AG08395 (cell line): ENCODE measurements around the gene BLOC1S3.

Experiments used
- DNase-seq: peaks from one replicate; pipeline ENCODE4 v3.0.0; 2012; ENCODE audit warnings: mixed read lengths, low spot score

BLOC1S3 gene

DNA sequence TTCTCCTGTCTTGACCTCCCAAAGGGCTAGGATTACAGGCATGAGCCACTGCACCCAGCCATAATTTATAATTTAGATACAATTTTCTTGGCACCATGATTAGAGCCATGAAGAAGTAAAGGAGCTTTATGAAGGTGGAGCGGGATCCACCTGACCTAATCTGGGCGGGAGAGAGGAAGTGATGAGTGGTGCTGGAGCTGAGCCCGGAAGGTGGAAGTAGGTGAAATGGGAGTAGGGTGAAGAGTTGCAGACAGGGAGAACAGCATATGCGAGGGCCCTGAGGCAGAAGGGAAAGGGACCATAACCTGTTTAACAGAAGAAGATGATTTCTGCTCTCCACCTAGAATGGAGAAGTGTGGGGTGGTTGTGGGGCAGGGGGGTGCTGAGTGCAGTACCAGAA lies 4.2 kb downstream of the BLOC1S3 start:
- DNase-seq, result no peak

DNA sequence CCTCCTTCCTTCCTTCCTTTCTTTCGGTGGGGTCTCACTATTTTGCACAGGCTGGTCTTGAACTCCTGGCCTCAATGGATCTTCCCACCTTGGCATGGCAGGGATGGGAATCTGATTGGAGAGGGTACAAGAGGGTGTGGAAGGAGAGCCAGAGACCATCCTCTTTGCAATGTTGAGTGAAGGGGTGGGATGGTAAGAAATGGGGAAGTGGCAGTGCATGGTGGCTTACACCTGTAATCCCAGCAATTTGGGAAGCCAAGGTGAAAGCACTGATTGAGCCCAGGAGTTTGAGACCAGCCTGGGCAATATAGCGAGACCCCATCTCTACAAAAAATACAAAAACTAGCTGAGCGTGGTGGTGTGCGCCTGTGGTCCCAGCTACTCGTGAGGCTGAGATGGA lies 5.5 kb downstream of the BLOC1S3 start:
- DNase-seq, result no peak

DNA sequence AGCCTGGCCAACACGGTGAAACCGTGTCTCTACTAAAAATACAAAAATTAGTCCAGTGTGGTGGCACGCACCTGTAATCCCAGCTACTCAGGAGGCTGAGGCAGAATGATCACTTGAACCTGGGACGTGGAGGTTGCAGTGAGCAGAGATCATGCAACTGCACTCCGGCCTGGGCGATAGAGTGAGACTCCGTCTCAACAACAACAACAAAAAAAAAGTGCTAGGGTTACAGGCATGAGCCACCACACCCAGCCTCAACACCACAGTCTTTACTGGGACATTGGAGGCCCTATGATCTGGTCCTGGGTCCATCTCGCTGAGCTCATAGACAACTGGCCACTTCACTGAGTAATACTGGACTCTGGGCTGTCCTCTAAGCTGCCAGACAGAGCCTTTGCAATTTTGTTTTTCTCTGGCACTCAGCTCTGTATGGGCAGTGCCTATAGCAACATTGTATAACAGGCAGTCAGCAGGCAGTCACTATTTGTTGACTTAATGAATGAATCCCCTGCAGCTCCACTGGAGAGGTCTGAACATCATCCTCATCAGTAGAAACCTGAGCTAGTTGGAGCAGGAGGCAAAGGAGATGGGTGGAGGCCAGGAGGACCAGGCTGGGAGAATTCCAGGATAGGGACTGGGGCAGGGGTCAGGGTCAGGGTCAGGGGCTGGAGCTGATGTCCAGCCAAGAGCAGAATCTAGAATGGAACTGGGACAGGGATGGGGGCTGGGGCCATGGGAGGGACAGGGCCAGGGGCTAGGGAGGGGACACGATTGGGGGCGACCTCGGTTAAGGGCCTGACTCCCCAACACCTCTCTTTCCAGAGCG lies 8.1 kb downstream of the BLOC1S3 start:
- DNase-seq, result no peak

DNA sequence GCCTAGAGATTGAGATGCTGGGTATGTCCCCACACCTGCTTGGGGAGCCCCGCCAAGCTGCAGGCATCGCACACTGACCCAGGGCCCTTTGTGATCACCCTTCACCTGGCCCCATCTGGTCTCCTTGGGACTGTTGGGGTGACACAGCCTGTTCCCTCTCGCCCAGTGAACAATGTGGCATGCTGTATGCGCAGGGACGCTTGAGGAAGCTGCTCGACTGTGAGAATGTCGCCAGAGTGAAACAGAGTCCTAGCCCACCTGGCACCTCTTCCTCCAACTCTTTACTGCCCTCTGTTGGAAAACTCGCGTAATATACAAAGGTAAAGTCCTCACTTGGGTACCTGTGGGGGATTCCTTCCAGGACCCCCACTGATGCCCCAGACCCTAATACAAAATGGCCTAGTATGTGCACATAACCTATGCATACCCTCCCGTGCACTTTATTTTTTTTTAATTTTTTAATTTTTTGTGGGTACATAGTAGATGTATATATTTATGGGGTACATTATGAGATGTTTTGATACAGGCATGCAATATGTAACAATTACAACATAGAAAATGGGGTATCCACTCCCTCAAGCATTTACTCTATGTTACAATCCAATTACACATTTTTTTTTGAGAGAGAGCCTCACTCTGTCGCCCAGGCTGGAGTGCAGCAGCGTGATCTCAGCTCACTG lies 9.0 kb downstream of the BLOC1S3 start:
- no peak for DNase-seq

GRCh38 chr19:45189971-45190370 lies 11.4 kb downstream of the BLOC1S3 start:
- DNase-seq, result no peak

DNA sequence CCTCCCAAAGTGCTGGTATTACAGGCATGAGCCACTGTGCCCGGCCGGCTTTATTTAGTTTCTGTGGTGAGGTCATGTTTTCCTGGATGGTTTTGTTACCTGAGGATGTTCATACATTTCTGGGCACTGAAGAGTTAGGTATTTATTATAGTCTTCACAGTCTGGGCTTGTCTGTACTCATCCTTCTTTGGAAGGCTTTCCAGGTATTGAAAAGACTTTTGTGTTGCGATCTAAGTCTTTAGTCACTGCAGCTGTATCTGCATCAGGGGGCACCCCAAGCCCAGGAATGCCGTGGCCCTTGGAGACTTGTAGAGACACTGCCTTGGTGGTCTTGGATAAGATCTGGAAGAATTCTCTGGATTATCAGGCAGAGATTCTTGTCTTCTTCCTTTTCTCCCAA lies 12.8 kb downstream of the BLOC1S3 start:
- DNase-seq, result no peak

DNA sequence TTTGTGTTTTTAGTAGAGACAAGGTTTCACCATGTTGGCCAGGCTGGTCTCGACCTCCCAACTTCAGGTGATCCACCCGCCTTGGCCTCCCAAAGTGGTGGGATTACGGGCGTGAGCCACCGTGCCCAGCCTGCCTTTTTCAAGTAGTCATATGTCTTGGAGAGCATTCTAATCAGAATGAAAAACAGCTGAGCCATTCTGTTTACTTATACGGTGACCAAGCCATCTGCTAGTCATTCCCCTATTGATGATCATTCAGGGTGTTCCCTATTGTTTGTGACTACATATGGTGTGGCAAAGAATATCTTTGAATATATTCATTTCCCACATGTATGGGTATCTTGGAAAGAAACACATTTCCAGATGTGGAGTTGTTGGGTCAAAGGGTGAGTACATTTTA lies 17.2 kb downstream of the BLOC1S3 start:
- DNase-seq, result no peak

DNA sequence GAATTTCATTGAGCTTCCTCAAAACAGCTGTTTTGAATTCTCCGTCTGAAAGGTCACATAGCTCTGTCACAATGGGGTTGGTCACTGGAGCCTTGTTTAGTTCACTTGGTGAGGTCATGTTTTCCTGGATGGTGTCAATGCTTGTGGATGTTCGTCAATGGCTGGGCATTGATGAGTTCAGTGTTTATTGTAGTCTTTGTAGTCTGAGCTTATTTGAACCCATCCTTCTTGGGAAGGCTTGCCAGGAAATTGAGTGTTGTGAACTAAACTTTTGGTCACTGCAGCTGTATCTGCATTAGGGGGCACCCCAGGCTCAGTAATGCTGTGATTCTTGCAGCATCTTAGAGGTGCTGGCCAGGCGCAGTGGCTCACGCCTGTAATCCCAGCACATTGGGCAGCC lies 22.0 kb downstream of the BLOC1S3 start:
- no peak for DNase-seq

DNA sequence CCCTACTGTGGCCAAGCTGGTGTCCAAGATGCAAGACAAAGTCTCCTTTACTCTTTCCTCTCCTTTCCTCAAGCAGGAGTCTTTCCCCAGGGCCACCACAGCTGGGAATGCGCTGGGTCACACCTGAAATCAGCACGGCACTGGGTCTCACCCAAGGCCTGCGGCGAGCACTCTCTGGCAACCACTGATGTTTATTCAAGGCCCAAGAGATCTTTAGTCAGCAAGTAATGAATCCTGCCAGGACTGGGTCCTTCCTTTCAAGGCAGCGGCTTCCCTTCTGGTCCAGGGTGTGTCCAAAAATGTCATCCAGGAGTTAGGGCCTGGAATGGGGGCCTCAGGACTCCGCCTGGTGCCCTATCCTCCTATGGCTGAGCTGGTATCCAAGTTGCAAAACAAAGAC lies 24.1 kb downstream of the BLOC1S3 start:
- no peak for DNase-seq

GRCh38 chr19:45205810-45206209 lies 27.2 kb downstream of the BLOC1S3 start:
- DNase-seq, result no peak

- DNase-seq, result no peak
Measured at GRCh38 chr19:45206328-45206727, 27.7 kb downstream of the BLOC1S3 start.

GRCh38 chr19:45211751-45212381 lies 33.3 kb downstream of the BLOC1S3 start:
- DNase-seq, result no peak

DNA sequence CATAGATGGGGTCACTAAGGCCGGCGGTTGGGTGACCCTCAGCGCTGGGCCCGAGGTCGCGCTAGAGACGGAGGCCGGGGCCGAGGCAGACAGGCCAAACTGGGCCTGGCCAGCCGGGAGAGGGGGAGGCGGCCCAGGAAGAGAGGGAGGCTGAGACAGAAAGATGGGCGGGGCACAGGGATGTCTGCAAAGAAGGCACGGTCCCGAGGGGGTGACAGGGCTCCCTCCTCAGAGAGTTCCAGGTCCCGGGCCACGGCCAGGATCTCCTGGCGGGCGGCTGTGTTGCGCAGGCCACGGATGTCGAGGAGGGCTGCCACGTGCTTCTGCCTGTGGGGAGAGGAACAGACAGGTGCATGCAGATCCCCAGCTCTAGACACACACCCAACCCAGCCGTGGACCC lies 34.4 kb downstream of the BLOC1S3 start:
- DNase-seq, result no peak

DNA sequence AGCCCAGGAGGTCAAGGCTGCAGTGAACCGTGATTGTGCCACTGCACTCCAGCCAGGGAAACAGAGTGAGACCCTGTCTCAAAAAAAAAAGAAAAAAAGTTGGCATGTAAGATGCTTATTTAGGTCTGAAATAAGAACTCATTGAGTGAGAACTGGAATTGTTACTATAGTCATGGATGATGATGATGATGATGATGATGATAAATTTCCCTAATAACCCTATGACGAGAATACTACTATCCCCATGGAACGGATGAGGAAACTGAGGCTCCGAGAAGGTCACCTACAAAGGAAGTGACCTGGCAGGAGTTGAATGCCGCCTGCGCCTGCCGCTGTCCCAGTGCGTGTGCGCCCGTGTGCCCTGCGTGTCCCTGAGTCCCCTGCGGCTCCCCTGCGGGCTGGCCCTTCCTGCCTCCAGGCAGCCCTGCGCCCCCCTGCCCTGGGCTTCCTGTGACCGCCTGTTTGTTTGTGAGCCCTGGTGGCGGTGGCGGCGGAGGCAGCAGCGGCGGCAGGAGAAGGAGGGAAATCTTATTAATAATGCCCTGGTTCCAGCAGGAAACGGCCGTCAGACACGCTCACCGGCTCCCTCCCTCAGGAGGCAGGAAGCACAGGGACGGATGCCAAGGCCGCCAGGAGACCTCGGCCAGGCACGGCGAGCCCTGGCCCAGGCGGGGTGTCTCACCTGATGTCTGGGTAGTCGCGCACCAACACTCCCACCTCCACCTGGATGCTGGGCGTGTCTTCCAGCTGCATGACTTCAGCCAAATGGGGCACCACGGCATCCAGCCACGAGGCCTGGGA lies 37.0 kb downstream of the BLOC1S3 start:
- no peak for DNase-seq

- no peak for DNase-seq
Measured at GRCh38 chr19:45216667-45217066, 38.1 kb downstream of the BLOC1S3 start.

DNA sequence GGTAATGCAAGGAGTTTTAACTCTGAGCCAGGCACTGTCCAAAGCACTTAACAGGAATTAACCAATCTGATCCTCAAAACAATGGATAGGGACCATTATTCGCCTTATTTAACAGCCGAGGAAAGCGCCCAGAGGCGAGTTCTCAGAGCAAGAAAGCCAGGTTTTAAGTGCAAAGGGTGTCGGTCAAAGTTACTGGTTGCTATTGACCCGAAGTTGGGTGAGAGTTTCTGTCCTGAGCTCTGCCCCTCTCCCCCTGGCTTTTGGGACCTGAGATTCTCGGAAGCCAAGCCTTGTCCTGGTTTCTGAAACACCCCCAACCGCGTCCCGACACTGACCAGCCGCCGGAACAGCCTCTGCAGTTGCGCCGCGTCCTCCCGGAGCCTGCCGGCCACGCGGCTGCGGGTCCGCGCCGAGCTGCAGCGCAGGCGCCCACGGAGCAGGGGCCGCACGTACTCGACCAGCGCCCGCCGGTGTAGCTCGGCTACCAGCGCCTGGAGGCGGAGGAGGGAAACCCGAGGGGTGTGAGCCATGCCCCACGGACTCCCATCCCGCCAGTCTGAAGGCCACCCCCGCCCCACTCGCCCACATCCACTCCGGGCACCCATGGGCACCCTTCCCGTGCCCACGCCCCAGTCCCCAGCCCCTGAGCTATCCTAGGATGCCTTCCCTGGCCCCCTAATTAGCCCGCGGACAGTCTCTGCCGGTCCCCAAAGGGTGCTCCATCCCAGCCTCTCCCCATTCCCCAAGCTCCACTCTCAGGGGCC lies 38.8 kb downstream of the BLOC1S3 start:
- DNase-seq, result no peak

DNA sequence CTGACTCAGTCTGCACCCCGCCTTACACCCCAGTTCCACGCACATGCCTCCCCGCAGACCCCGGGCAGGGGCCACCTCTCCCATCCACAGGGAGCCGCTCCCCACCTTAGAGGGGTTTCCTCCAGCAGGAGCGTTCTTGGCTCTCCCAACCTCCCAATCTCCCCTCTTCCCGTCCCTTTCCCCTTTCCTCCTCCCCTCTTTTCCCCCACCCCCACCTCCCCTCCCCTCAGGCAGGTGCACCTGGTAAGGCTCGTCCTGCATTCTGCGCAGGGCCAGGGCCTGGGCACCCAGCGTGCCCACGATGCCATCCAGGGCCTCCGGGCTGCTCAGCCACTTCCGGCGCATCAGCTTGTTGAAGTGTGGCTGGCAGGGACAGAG lies 39.4 kb downstream of the BLOC1S3 start:
- DNase-seq, result no peak

DNA sequence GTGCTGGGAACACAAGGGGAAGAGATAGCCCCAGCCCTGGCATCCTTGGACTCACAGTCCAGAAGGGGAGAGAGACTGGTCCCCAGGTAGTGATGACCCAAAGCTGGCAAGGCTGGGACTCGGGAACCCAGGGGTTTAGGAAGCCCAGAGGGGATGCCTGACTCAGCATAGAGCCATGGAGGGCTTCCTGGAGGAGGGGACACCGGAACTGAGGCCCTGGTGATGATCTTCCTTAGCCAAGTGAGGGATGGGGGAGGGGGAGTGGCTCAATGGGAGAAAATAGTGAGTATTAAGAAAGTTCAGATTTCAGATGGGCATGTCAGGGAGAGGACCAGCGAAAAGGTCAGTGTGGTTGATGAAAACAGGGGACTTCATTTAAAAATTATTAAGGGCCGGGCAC lies 39.8 kb downstream of the BLOC1S3 start:
- DNase-seq, result no peak

DNA sequence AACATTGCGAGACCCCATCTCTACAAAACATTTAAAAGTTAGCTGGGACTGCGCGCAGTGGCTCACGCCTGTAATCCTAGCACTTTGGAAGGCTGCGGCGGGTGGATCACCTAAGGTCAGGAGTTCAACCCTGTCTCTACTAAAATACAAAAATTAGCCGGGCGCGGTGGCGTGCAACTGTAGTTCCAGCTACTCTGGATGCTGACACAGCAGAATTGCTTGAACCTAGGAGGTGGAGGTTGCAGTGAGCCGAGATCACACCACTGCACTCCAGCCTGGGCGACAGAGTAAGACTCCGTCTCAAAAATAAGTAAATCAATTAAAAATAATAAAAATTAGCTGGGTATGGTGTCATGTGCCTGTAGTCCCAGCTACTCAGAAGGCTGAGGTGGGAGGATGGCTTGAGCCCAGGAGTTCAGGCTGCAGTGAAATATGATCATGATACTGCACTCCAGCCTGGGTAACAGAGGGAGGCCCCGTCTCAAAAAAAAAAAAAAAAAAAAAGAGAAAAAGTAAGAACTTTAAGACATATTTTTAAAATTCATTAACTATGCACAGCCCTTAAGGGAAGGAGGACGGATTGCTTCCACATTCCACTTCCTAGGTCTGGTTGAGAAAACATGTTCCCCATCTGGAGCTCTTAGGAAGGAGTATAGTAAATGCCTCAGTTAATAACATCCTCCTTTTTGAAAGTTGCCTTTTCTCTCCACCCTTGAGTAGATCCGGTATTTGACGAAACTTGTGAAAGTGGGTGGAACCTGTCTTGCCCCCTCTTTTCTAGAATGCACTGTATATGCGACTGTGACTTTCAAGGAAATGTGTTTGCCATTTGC lies 40.5 kb downstream of the BLOC1S3 start:
- no peak for DNase-seq

GRCh38 chr19:45222724-45223123 lies 44.1 kb downstream of the BLOC1S3 start:
- DNase-seq, result no peak

GRCh38 chr19:45223879-45224278 lies 45.3 kb downstream of the BLOC1S3 start:
- DNase-seq, result no peak
